SIG-M5 treated with dmso at 0.1 percent for 504 hours (cell line): ENCODE data around the gene CCNI2.
A peak's percentile ranks its signal among the peaks of the same experiment; 100 is the strongest.

Experiments used
- DNase-seq: peaks from one replicate; lab custom pipeline; 2025; ENCODE audit not compliant: unreplicated experiment; lab: John Stamatoyannopoulos, UW

CCNI2 gene

GRCh38 chr5:132749506-132749905, 2.3 kb downstream of the CCNI2 start:
- no peak for DNase-seq

DNA sequence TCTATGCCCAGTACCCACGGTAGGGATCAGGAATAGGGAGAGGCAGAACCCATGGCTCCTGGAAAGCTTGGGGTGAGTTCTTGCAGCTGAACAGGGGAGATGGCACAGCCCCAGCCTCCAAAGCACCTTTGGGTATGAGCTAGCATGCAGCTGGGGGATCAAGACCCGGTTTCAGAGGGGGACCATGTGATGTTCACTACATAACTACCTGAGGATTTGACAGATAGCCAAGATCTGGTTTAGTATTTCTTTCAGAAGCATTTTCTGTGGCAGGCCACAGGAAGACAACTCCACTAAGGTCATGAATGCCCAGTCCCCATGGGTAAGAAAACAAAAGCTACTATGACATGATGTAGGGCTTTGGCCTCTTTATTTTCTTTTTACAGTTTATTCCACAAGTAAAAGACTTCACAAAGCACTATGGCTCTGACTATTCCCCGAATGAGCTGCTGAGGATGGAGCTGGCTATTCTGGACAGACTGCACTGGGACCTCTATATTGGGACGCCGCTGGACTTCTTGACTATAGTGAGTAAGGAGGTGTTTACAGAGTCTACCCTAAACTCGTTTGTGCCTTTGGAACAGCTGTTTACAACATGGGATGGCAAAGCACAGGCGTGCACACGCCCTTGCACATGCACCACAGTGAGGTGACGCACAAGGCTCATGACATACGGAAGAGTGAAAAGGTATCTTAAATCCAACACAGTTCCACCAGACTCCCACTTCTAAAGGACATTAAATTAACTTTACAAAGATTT, 3.4 kb downstream of the CCNI2 start:
- DNase-seq = no peak

DNA sequence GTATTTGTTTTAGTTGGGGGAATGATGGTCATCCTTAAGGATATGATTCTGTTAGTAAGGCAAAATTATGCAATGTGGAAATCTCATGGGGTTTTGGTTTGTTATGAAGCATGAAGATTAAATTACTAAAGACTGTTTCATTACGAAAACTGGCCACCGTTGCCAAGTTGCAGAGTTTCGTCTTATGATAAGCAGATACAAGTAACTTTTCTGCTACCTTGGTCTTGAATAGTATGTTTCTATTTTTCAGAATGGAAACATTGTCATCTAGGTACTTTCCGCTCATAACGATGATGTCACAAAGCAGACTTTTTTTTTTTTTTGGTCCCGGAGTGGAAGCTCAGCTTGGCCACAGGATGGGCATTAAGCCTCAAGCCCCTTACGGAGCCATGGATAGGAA, 4.2 kb downstream of the CCNI2 start:
- no peak for DNase-seq

GRCh38 chr5:132751971-132752580, 4.8 kb downstream of the CCNI2 start:
- no peak for DNase-seq

DNA sequence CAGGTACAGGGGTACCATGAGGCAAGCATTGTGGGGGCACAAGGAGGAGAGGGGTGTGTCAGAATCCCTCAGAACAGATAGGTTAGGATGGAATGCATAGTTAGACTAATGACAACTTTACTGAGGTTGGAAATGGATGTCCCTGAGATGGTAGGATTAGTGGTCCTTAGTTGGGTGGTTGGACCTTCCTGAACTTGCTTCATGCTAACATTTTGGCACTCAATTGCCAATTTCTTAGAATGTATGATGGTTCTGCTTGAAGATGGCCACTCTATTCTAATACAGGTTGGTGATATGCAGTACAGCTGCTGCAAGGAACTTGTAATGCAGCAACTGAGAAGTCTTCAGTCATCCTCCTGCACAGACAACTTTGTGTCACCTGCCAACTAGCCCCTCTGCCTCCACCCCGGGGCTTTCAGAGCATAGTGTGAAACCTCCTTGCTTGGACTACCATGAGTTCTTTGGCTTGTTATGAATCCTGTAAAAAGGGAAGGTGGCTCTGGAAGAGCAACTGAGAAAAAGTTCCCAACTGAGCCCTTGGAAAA, 5.4 kb downstream of the CCNI2 start:
- no peak for DNase-seq

- DNase-seq = no peak
Measured at GRCh38 chr5:132753135-132753987, 6.1 kb downstream of the CCNI2 start.

- no peak for DNase-seq
Measured at GRCh38 chr5:132754111-132754510, 6.9 kb downstream of the CCNI2 start.

- peak; percentile 24 for DNase-seq
Measured at GRCh38 chr5:132754947-132755346, 7.7 kb downstream of the CCNI2 start.

GRCh38 chr5:132756542-132756941, 9.3 kb downstream of the CCNI2 start:
- no peak for DNase-seq

- DNase-seq = no peak
Measured at GRCh38 chr5:132758451-132758850, 11.2 kb downstream of the CCNI2 start.

GRCh38 chr5:132759114-132760048, 12.2 kb downstream of the CCNI2 start:
- DNase-seq = no peak

- DNase-seq = no peak
Measured at GRCh38 chr5:132760049-132760420, 12.8 kb downstream of the CCNI2 start.

DNA sequence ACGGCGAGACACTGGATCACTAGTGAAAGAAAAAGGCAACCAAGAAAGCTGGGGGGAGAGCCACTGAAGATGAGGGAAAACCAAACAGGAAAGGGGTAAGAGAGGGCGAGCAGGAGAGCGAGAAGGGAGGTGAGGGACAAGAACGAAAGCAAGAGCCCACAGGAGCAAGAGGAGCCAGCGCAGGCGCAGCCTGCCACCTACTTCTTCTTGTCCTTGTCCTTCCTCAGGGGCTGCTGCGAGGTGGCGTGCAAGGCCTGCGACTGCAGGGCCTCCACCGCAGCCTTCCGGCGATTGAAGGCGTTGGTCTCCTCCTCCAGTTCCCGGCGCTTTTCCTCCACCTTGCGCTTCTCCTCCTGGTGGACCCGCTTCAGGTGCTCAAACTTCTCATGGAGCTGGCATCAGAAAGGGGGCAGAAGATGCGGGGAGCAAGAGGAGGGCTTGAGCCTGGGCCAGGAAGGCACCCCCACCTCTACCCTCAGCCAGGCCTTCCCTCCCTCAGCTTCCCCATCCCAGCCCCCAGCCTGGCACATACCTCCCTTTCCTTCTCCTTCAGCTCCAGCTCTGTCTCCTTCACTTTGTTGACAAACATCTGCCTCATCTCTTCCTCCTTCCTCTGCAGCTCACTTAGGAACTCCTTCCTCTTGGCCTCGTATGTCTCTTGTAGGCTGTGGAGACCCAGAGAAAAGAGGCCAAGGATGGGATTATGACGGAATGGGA, 13.5 kb downstream of the CCNI2 start:
- DNase-seq = no peak

GRCh38 chr5:132761321-132762240, 14.4 kb downstream of the CCNI2 start:
- DNase-seq = no peak

- DNase-seq = no peak
Measured at GRCh38 chr5:132762246-132763000, 15.2 kb downstream of the CCNI2 start.

DNA sequence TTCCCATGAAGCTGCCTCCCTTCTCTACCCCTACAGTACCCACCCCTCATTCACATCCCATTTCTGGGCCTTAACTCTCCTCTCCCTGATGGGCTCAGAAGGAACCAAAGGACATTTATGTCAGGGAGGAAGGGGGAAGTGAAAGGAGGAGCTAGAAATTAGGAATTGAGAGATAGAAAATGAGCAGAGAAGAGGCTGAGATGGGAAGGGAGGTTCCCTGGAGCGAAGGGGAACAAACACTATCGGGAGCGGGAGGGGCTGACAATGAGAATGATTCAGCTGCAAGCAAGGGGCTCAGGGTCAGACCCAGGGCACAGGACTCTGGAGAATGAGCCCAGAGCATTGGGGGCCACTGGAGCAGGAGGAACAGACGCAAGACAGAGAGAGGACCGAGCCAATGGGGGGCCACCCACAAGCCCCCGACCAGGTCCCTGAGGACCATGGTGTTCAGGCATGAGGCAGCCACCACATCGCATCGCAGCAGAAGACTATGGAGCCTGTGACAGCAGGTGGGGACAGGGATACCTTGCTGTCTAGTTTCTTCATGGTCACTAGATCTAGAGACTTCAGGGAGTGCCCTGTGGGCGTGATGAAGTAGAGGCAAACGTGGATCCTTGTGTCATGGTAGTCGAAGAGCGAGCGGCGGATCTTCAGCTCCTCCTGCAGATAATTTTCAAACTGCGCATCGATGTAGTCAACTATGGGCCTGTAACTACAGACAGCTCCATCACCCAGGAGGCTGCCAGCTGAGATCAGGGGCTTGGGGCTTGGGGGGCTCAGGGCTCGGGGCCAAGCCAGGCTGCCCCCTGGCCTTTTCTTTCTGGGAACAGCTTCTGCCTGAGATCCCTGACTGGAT, 16.2 kb downstream of the CCNI2 start:
- DNase-seq = peak; percentile 15

- no peak for DNase-seq
Measured at GRCh38 chr5:132764051-132764450, 16.8 kb downstream of the CCNI2 start.
